Duodenal mucosa (tissue), 2 donors: ENCODE results near the gene TRMT44.
"Not testable (repeated sequence)": the region's sequence is repeated elsewhere in the genome, so short reads cannot be mapped to it uniquely, and the experiment has no call there.

ENCODE experiments used
- H3K27ac ChIP-seq: one replicate; pipeline ENCODE4 v1.7.0; 2013; ENCODE audit warnings: low read depth, low read length
- H3K27me3 ChIP-seq, 2 donors: one replicate each; pipeline ENCODE4 v1.7.0; 2013; ENCODE audit warnings: low read length in 2 of 2, control low read depth in 1 of 2; ENCODE audit not compliant: insufficient read depth in 2 of 2, control insufficient read depth in 1 of 2
- H3K36me3 ChIP-seq, 2 donors: one replicate each; pipeline ENCODE4 v1.7.0; 2013; ENCODE audit warnings: low read length in 2 of 2, control low read depth in 1 of 2; ENCODE audit not compliant: insufficient read depth in 2 of 2, control insufficient read depth in 1 of 2
- H3K4me1 ChIP-seq, 2 donors: one replicate each; pipeline ENCODE4 v1.7.0; 2013; ENCODE audit warnings: low read length in 2 of 2, control low read depth in 1 of 2; ENCODE audit not compliant: insufficient read depth in 2 of 2, control insufficient read depth in 1 of 2
- H3K4me3 ChIP-seq, 2 donors: one replicate each; pipeline ENCODE4 v1.7.0; 2013; ENCODE audit warnings: low read length in 2 of 2, low read depth in 1 of 2
- H3K9ac ChIP-seq, 2 donors: one replicate each; pipeline ENCODE4 v1.7.0; 2013; ENCODE audit warnings: low read length in 2 of 2, low read depth in 1 of 2
- H3K9me3 ChIP-seq, 2 donors: one replicate each; pipeline ENCODE4 v1.7.0; 2013; ENCODE audit warnings: low read length in 2 of 2, control low read depth in 1 of 2; ENCODE audit not compliant: control insufficient read depth in 1 of 2

The TRMT44 gene

GRCh38 chr4:8473920-8474590 lies 33.5 kb downstream of the TRMT44 start:
- peaks cover 3 to 24% of the 10 kb centered on the region in 2 donors for H3K36me3 ChIP-seq
- peak overlapping the region; percentile 1 for H3K27ac ChIP-seq
- no peak overlapping the region for H3K4me3 ChIP-seq
- no peaks in the 10 kb centered on the region for H3K9me3 ChIP-seq
- peaks cover 0 to 5% of the 10 kb centered on the region in 2 donors for H3K4me1 ChIP-seq
- no peak overlapping the region for H3K9ac ChIP-seq
- H3K27me3 ChIP-seq = no peaks in the 10 kb centered on the region

- Histone ChIP-seq H3K36me3 (peaks cover 3 to 16% of the 10 kb centered on the region in 2 donors), H3K9ac (no peak overlapping the region)
Observed at GRCh38 chr4:8474856-8475255, 34.3 kb downstream of the TRMT44 start.

GRCh38 chr4:8475751-8476575 lies 35.4 kb downstream of the TRMT44 start:
- Histone ChIP-seq H3K9me3 (no peaks in the 10 kb centered on the region), H3K9ac (no peak overlapping the region), H3K4me3 (no peak overlapping the region), H3K4me1 (peaks cover 0 to 5% of the 10 kb centered on the region in 2 donors), H3K27me3 (no peaks in the 10 kb centered on the region), H3K27ac (no peak overlapping the region), H3K36me3 (peaks cover 3 to 13% of the 10 kb centered on the region in 2 donors)

More at GRCh38 chr4:8474856-8475255, 34.3 kb downstream of the TRMT44 start:
- H3K27ac ChIP-seq = no peak overlapping the region
- peaks cover 0 to 5% of the 10 kb centered on the region in 2 donors for H3K4me1 ChIP-seq
- H3K27me3 ChIP-seq = no peaks in the 10 kb centered on the region
- H3K9me3 ChIP-seq = no peaks in the 10 kb centered on the region
- H3K4me3 ChIP-seq = no peak overlapping the region

- H3K9me3 ChIP-seq = no peaks in the 10 kb centered on the region
- H3K27me3 ChIP-seq = no peaks in the 10 kb centered on the region
Observed at GRCh38 chr4:8477095-8477635, 36.6 kb downstream of the TRMT44 start.

GRCh38 chr4:8477676-8478075 lies 37.1 kb downstream of the TRMT44 start:
- Histone ChIP-seq H3K27me3 (no peaks in the 10 kb centered on the region), H3K4me1 (no peaks in the 10 kb centered on the region), H3K9me3 (no peaks in the 10 kb centered on the region), H3K9ac (no peak overlapping the region), H3K36me3 (peaks cover 3 to 13% of the 10 kb centered on the region in 2 donors), H3K4me3 (no peak overlapping the region), H3K27ac (no peak overlapping the region)

More at GRCh38 chr4:8477095-8477635, 36.6 kb downstream of the TRMT44 start:
- Histone ChIP-seq H3K36me3 (peaks cover 3 to 13% of the 10 kb centered on the region in 2 donors), H3K4me1 (peaks cover 0 to 5% of the 10 kb centered on the region in 2 donors), H3K9ac (no peak overlapping the region), H3K4me3 (no peak overlapping the region), H3K27ac (no peak overlapping the region)

- Histone ChIP-seq H3K27me3 (no peaks in the 10 kb centered on the region), H3K9ac (no peak overlapping the region), H3K9me3 (no peaks in the 10 kb centered on the region), H3K36me3 (peaks cover 3 to 13% of the 10 kb centered on the region in 2 donors), H3K4me1 (no peaks in the 10 kb centered on the region), H3K4me3 (no peak overlapping the region), H3K27ac (no peak overlapping the region)
Observed at GRCh38 chr4:8478371-8478770, 37.8 kb downstream of the TRMT44 start.

GRCh38 chr4:8478801-8479744 lies 38.5 kb downstream of the TRMT44 start:
- Histone ChIP-seq H3K9ac (no peak overlapping the region), H3K27ac (no peak overlapping the region), H3K4me3 (no peak overlapping the region), H3K9me3 (no peaks in the 10 kb centered on the region), H3K36me3 (peaks cover 3 to 13% of the 10 kb centered on the region in 2 donors), H3K27me3 (no peaks in the 10 kb centered on the region), H3K4me1 (no peaks in the 10 kb centered on the region)

GRCh38 chr4:8480221-8480620 lies 39.6 kb downstream of the TRMT44 start:
- no peak overlapping the region for H3K9ac ChIP-seq
- no peaks in the 10 kb centered on the region for H3K4me1 ChIP-seq
- no peak overlapping the region for H3K27ac ChIP-seq
- H3K27me3 ChIP-seq = no peaks in the 10 kb centered on the region
- H3K36me3 ChIP-seq = peaks cover 3 to 11% of the 10 kb centered on the region in 2 donors
- no peak overlapping the region for H3K4me3 ChIP-seq
- H3K9me3 ChIP-seq = no peaks in the 10 kb centered on the region

- not testable (repeated sequence) for H3K27me3 ChIP-seq, H3K4me1 ChIP-seq, H3K9me3 ChIP-seq, H3K36me3 ChIP-seq, H3K27ac ChIP-seq, H3K4me3 ChIP-seq, H3K9ac ChIP-seq
Observed at GRCh38 chr4:8486643-8487042, 46.1 kb downstream of the TRMT44 start.
